HG03280 (cell line): ENCODE results near the gene PBLD.

ENCODE experiments used
- ATAC-seq: cut with Tn5 transposase; IDR thresholded peaks from one replicate; pipeline ENCODE4 v1.9.1; 2021; ENCODE audit warnings: mild to moderate bottlenecking, moderate library complexity; ENCODE audit not compliant: unreplicated experiment

PBLD gene

GRCh38 chr10:68239069-68239468 is 93.7 kb downstream of the PBLD start:
- ATAC-seq = no peak

DNA sequence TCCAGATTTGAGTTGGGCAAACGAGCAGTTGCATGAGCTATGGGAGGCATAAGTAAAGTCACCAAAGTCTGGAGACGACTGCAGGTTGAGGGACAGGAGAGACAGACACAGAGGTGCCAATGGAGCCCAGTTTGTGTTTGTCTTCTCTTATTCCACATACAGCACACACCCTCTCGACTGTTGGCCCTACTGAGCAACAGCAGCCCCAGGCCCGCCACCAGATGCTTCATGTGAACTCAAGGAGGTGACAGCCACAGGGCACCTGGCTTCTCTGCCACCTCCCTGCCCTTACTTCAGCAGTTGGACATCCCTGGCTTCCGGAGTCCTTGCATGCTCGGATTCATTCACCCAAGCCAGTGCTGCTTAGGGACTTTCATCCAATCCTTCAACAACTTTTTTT is 94.4 kb downstream of the PBLD start:
- no peak for ATAC-seq

DNA sequence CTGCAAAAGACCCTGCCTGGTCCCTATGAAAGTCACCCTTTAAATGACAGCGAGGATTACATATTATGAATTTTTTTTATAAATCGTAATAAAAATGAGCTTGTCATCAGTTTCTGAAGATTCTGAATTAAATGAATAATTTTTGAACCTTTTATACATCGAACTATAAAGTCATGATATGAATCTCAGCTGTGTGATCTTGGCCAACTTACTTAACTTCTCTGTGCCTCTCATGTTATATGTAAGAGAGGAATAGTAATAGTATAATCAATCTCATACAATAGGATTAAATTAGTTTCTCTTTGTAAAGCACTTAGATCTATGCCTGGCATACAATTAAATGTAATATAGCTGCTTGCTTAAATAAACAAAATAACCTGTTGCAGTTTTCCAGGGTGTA is 95.6 kb downstream of the PBLD start:
- ATAC-seq = no peak

DNA sequence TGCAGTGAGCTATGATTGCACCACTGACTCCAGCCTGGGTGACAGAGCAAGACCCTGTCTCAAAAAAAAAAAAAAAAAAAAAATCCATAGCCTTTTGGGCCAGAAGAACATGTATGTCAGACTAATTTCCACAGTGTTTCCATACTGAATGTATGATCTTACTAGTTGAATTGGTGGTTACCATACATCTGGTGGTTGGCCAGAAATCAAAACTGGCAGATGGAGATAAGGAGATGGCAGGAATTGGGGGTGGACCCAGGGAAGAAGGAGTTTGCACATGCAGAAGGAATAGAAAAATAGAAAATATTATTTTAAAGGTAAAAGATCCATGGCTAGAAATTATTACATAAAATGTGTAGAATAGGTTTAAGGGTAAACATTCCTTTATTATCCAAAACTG is 97.1 kb downstream of the PBLD start:
- no peak for ATAC-seq

DNA sequence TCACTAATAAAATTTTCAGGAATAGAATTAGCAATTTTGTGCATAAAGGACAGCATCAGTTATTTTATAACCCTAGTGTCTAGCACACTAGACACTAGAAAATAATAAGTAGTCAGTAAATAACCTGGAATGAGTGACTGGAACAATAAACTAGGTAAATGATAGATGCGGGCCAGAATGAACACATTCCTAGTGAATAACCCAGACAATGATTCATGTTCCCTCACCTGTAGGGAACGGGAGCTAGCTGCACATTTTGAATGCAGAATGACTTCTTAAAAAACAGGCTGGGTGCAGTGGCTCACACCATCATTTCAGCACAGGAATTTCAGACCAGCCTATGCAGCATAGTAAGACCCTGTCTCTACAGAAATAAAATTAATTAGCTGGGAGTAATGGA is 97.6 kb downstream of the PBLD start:
- ATAC-seq = no peak

GRCh38 chr10:68233046-68233445 is 99.7 kb downstream of the PBLD start:
- no peak for ATAC-seq
